OCI-LY3 (cell line): ENCODE measurements around the gene NKAPD1.

Experiments used
- EZH2phosphoT487 ChIP-seq: fragments of 200-600 bp; shearing (Covaris generic); IDR thresholded peaks from 2 replicates; pipeline ENCODE4 v1.6.1; 2018; ENCODE audit warnings: antibody characterized with exemption, mixed run types, low read depth
- TF ChIP-seq, protein P1 (sequence below): fragments of 200-600, 300-600 bp; sonication (generic); IDR thresholded peaks from 2 replicates; pipeline ENCODE4 v1.5.1; 2014; ENCODE audit warnings: antibody characterized with exemption, low read length, low read depth

GRCh38 chr11:112087212-112087611 is 13.1 kb downstream of the NKAPD1 start:
- TF ChIP-seq, protein P1, sequence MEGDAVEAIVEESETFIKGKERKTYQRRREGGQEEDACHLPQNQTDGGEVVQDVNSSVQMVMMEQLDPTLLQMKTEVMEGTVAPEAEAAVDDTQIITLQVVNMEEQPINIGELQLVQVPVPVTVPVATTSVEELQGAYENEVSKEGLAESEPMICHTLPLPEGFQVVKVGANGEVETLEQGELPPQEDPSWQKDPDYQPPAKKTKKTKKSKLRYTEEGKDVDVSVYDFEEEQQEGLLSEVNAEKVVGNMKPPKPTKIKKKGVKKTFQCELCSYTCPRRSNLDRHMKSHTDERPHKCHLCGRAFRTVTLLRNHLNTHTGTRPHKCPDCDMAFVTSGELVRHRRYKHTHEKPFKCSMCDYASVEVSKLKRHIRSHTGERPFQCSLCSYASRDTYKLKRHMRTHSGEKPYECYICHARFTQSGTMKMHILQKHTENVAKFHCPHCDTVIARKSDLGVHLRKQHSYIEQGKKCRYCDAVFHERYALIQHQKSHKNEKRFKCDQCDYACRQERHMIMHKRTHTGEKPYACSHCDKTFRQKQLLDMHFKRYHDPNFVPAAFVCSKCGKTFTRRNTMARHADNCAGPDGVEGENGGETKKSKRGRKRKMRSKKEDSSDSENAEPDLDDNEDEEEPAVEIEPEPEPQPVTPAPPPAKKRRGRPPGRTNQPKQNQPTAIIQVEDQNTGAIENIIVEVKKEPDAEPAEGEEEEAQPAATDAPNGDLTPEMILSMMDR: no peak
- TF ChIP-seq EZH2phosphoT487: no peak
